ENCODE data around the gene HECW1.

HECW1 gene

GRCh38 chr7:43392638-43393330 is 280.3 kb downstream of the HECW1 start:
- H3K4me3 ChIP-seq (ENCODE audit: low read depth, low read length) = no peak overlapping the region
- DNase-seq (ENCODE audit: low read depth, low spot score) = no peak
- ChIA-PET CTCF (interaction anchor here (1.9 kb wide), 1 partner anchor 446 kb away, joined by 5 read pairs; no protein-coding TSS in a partner anchor), POLR2A (no interaction called here)
- TF ChIP-seq CTCF (IDR thresholded peaks at IDR 0.05; ENCODE audit: insufficient read depth, low read length, missing control alignments) = no peak

GRCh38 chr7:43394441-43395130 is 282.1 kb downstream of the HECW1 start:
- ChIA-PET POLR2A (no interaction called here), CTCF (no interaction called here)
- TF ChIP-seq CTCF (IDR thresholded peaks at IDR 0.05; ENCODE audit: insufficient read depth, low read length, missing control alignments) = no peak
- DNase-seq (ENCODE audit: low read depth, low spot score) = no peak
- no peak overlapping the region for H3K4me3 ChIP-seq (ENCODE audit: low read depth, low read length)

- POLR2A ChIA-PET = no interaction called here
- CTCF ChIA-PET = interaction anchor here (0.6 kb wide), 1 partner anchor 52 kb away, joined by 3 read pairs; no protein-coding TSS in a partner anchor
- no peak for TF ChIP-seq CTCF (IDR thresholded peaks at IDR 0.05; ENCODE audit: insufficient read depth, low read length, missing control alignments)
Observed at GRCh38 chr7:43395351-43395750, 282.9 kb downstream of the HECW1 start.

GRCh38 chr7:43396187-43396740 is 283.8 kb downstream of the HECW1 start:
- DNase-seq (ENCODE audit: low read depth, low spot score) = no peak
- H3K4me3 ChIP-seq (ENCODE audit: low read depth, low read length) = no peak overlapping the region
- CTCF ChIA-PET = interaction anchor here (0.6 kb wide), 1 partner anchor 53 kb away, joined by 3 read pairs; no protein-coding TSS in a partner anchor
- POLR2A ChIA-PET = no interaction called here
- no peak for TF ChIP-seq CTCF (IDR thresholded peaks at IDR 0.05; ENCODE audit: insufficient read depth, low read length, missing control alignments)

More at GRCh38 chr7:43395351-43395750, 282.9 kb downstream of the HECW1 start:
- no peak for DNase-seq (ENCODE audit: low read depth, low spot score)
- no peak overlapping the region for H3K4me3 ChIP-seq (ENCODE audit: low read depth, low read length)

GRCh38 chr7:43398831-43399230 is 286.4 kb downstream of the HECW1 start:
- no peak for TF ChIP-seq CTCF (IDR thresholded peaks at IDR 0.05; ENCODE audit: insufficient read depth, low read length, missing control alignments)
- no peak for DNase-seq (ENCODE audit: low read depth, low spot score)
- POLR2A ChIA-PET = no interaction called here
- CTCF ChIA-PET = interaction anchor here (1.7 kb wide), 1 partner anchor 10 kb away, joined by 5 read pairs; no protein-coding TSS in a partner anchor
- no peak overlapping the region for H3K4me3 ChIP-seq (ENCODE audit: low read depth, low read length)

- TF ChIP-seq CTCF (IDR thresholded peaks at IDR 0.05; ENCODE audit: insufficient read depth, low read length, missing control alignments) = no peak
- ChIA-PET POLR2A (no interaction called here), CTCF (interaction anchor here (0.8 kb wide), 1 partner anchor 294 kb away, joined by 3 read pairs; no protein-coding TSS in a partner anchor)
- DNase-seq (ENCODE audit: low read depth, low spot score) = no peak
- H3K4me3 ChIP-seq (ENCODE audit: low read depth, low read length) = no peak overlapping the region
Observed at GRCh38 chr7:43405948-43406347, 293.5 kb downstream of the HECW1 start.
